Measurements from ENCODE around the gene COPS2.

The COPS2 gene

GRCh38 chr15:49155834-49156627, 632 bp upstream of the COPS2 start:
- DNase-seq (ENCODE audit: low read depth in 1 of 2, low spot score in 1 of 2): no peak

- no peak for DNase-seq (ENCODE audit: low read depth in 1 of 2, low spot score in 1 of 2)
Measured at GRCh38 chr15:49154799-49155109, 645 bp downstream of the COPS2 start.

GRCh38 chr15:49154359-49154758, 1.0 kb downstream of the COPS2 start:
- DNase-seq (ENCODE audit: low read depth in 1 of 2, low spot score in 1 of 2): no peak

GRCh38 chr15:49152552-49153312, 2.7 kb downstream of the COPS2 start:
- no peak for DNase-seq (ENCODE audit: low read depth in 1 of 2, low spot score in 1 of 2)

- DNase-seq (ENCODE audit: low read depth in 1 of 2, low spot score in 1 of 2): no peak
Measured at GRCh38 chr15:49151831-49152230, 3.6 kb downstream of the COPS2 start.

- DNase-seq (ENCODE audit: low read depth in 1 of 2, low spot score in 1 of 2): no peak
Measured at GRCh38 chr15:49148727-49149126, 6.7 kb downstream of the COPS2 start.

- no peak for DNase-seq (ENCODE audit: low read depth in 1 of 2, low spot score in 1 of 2)
Measured at GRCh38 chr15:49148298-49148697, 7.1 kb downstream of the COPS2 start.

GRCh38 chr15:49145651-49146609, 9.5 kb downstream of the COPS2 start:
- no peak for DNase-seq (ENCODE audit: low read depth in 1 of 2, low spot score in 1 of 2)

- no peak for DNase-seq (ENCODE audit: low read depth in 1 of 2, low spot score in 1 of 2)
Measured at GRCh38 chr15:49137861-49138260, 17.5 kb downstream of the COPS2 start.

- DNase-seq (ENCODE audit: low read depth in 1 of 2, low spot score in 1 of 2): no peak
Measured at GRCh38 chr15:49135911-49136310, 19.5 kb downstream of the COPS2 start.

- no peak for DNase-seq (ENCODE audit: low read depth in 1 of 2, low spot score in 1 of 2)
Measured at GRCh38 chr15:49135342-49135857, 20.0 kb downstream of the COPS2 start.

GRCh38 chr15:49134683-49135341, 20.6 kb downstream of the COPS2 start:
- no peak for DNase-seq (ENCODE audit: low read depth in 1 of 2, low spot score in 1 of 2)

- DNase-seq (ENCODE audit: low read depth in 1 of 2, low spot score in 1 of 2): no peak
Measured at GRCh38 chr15:49131403-49131802, 24.0 kb downstream of the COPS2 start.

GRCh38 chr15:49124371-49124770, 31.0 kb downstream of the COPS2 start:
- no peak for DNase-seq (ENCODE audit: low read depth in 1 of 2, low spot score in 1 of 2)

GRCh38 chr15:49122541-49123062, 32.8 kb downstream of the COPS2 start:
- no peak for DNase-seq (ENCODE audit: low read depth in 1 of 2, low spot score in 1 of 2)

GRCh38 chr15:49121901-49122300, 33.5 kb downstream of the COPS2 start:
- DNase-seq (ENCODE audit: low read depth in 1 of 2, low spot score in 1 of 2): no peak

GRCh38 chr15:49120832-49121231, 34.6 kb downstream of the COPS2 start:
- DNase-seq (ENCODE audit: low read depth in 1 of 2, low spot score in 1 of 2): no peak

- no peak for DNase-seq (ENCODE audit: low read depth in 1 of 2, low spot score in 1 of 2)
Measured at GRCh38 chr15:49116108-49116857, 39.1 kb downstream of the COPS2 start.

GRCh38 chr15:49115062-49115461, 40.3 kb downstream of the COPS2 start:
- DNase-seq (ENCODE audit: low read depth in 1 of 2, low spot score in 1 of 2): no peak
